Measurements from ENCODE around the gene TAS2R38. TPM values are rescaled to one million over a fixed set of nuclear protein-coding genes. Genes with fewer than 3 reads are reported as not detected.

Gene TAS2R38
- total RNA-seq, 2 experiments from 2014 or later, result not detected

GRCh38 chr7:141960687-141961422, 12.7 kb downstream of the TAS2R38 start:
- H3K36me3 Mint-ChIP-seq (ENCODE audit: low read depth), result no peaks in the 10 kb centered on the region
- ATAC-seq (no peak), DNase-seq (no peak)
- POLR2A ChIA-PET, result no interaction called here
- H3K27ac Mint-ChIP-seq, result no peak overlapping the region
- H3K27me3 Mint-ChIP-seq (ENCODE audit: low read depth), result no peaks in the 10 kb centered on the region
- no peaks in the 10 kb centered on the region for H3K4me1 Mint-ChIP-seq (ENCODE audit: low read depth)
- CTCF ChIA-PET, result no interaction called here
- H3K4me3 Mint-ChIP-seq, result no peak overlapping the region
- H3K9me3 Mint-ChIP-seq (ENCODE audit: insufficient read depth), result no peaks in the 10 kb centered on the region

GRCh38 chr7:141956084-141956483, 17.5 kb downstream of the TAS2R38 start:
- no peak overlapping the region for H3K27ac Mint-ChIP-seq

GRCh38 chr7:141954334-141954733, 19.2 kb downstream of the TAS2R38 start:
- Mint-ChIP-seq H3K27ac (no peak overlapping the region), H3K9me3 (ENCODE audit: insufficient read depth) (no peaks in the 10 kb centered on the region), H3K27me3 (ENCODE audit: low read depth) (no peaks in the 10 kb centered on the region), H3K4me1 (ENCODE audit: low read depth) (no peaks in the 10 kb centered on the region), H3K36me3 (ENCODE audit: low read depth) (no peaks in the 10 kb centered on the region), H3K4me3 (no peak overlapping the region)
- ATAC-seq, result no peak
- ChIA-PET POLR2A (no interaction called here), CTCF (no interaction called here)
- DNase-seq, result no peak

More at GRCh38 chr7:141956084-141956483, 17.5 kb downstream of the TAS2R38 start:
- no peak for DNase-seq
- ChIA-PET POLR2A (no interaction called here), CTCF (no interaction called here)
- H3K4me1 Mint-ChIP-seq (ENCODE audit: low read depth), result no peaks in the 10 kb centered on the region
- H3K27me3 Mint-ChIP-seq (ENCODE audit: low read depth), result no peaks in the 10 kb centered on the region
- no peak for ATAC-seq
- no peaks in the 10 kb centered on the region for H3K9me3 Mint-ChIP-seq (ENCODE audit: insufficient read depth)
- H3K4me3 Mint-ChIP-seq, result no peak overlapping the region
- H3K36me3 Mint-ChIP-seq (ENCODE audit: low read depth), result no peaks in the 10 kb centered on the region

- POLR2A ChIA-PET, result no interaction called here
- CTCF ChIA-PET, result no interaction called here
- DNase-seq, result no peak
Observed at GRCh38 chr7:141952461-141952860, 21.1 kb downstream of the TAS2R38 start.

GRCh38 chr7:141950806-141951205, 22.8 kb downstream of the TAS2R38 start:
- H3K27ac Mint-ChIP-seq, result no peak overlapping the region
- H3K27me3 Mint-ChIP-seq (ENCODE audit: low read depth), result no peaks in the 10 kb centered on the region
- no peaks in the 10 kb centered on the region for H3K36me3 Mint-ChIP-seq (ENCODE audit: low read depth)
- POLR2A ChIA-PET, result no interaction called here
- H3K4me1 Mint-ChIP-seq (ENCODE audit: low read depth), result no peaks in the 10 kb centered on the region
- CTCF ChIA-PET, result interaction anchor here (1.2 kb wide), 1 partner anchor 25 kb away, joined by 3 read pairs; no protein-coding TSS in a partner anchor
- H3K9me3 Mint-ChIP-seq (ENCODE audit: insufficient read depth), result no peaks in the 10 kb centered on the region
- no peak overlapping the region for H3K4me3 Mint-ChIP-seq
- DNase-seq (no peak), ATAC-seq (no peak)

More at GRCh38 chr7:141952461-141952860, 21.1 kb downstream of the TAS2R38 start:
- Mint-ChIP-seq H3K36me3 (ENCODE audit: low read depth) (no peaks in the 10 kb centered on the region), H3K4me1 (ENCODE audit: low read depth) (no peaks in the 10 kb centered on the region), H3K9me3 (ENCODE audit: insufficient read depth) (no peaks in the 10 kb centered on the region), H3K27me3 (ENCODE audit: low read depth) (no peaks in the 10 kb centered on the region), H3K4me3 (no peak overlapping the region), H3K27ac (no peak overlapping the region)
- no peak for ATAC-seq

GRCh38 chr7:141949911-141950310, 23.7 kb downstream of the TAS2R38 start:
- H3K27me3 Mint-ChIP-seq (ENCODE audit: low read depth), result no peaks in the 10 kb centered on the region
- no peak overlapping the region for H3K27ac Mint-ChIP-seq
- POLR2A ChIA-PET, result no interaction called here
- no peaks in the 10 kb centered on the region for H3K9me3 Mint-ChIP-seq (ENCODE audit: insufficient read depth)
- no peak overlapping the region for H3K4me3 Mint-ChIP-seq
- no peaks in the 10 kb centered on the region for H3K36me3 Mint-ChIP-seq (ENCODE audit: low read depth)
- CTCF ChIA-PET, result interaction anchor here (1.2 kb wide), 1 partner anchor 26 kb away, joined by 3 read pairs; no protein-coding TSS in a partner anchor
- DNase-seq, result no peak
- no peaks in the 10 kb centered on the region for H3K4me1 Mint-ChIP-seq (ENCODE audit: low read depth)
- no peak for ATAC-seq

- Mint-ChIP-seq H3K27me3 (ENCODE audit: low read depth) (no peaks in the 10 kb centered on the region), H3K4me3 (no peak overlapping the region), H3K27ac (no peak overlapping the region), H3K9me3 (ENCODE audit: insufficient read depth) (no peaks in the 10 kb centered on the region), H3K4me1 (ENCODE audit: low read depth) (no peaks in the 10 kb centered on the region), H3K36me3 (ENCODE audit: low read depth) (no peaks in the 10 kb centered on the region)
- CTCF ChIA-PET, result no interaction called here
- POLR2A ChIA-PET, result no interaction called here
- no peak for ATAC-seq
- DNase-seq, result no peak
Observed at GRCh38 chr7:141949451-141949850, 24.1 kb downstream of the TAS2R38 start.

- CTCF ChIA-PET, result no interaction called here
- no peak for ATAC-seq
- H3K4me1 Mint-ChIP-seq (ENCODE audit: low read depth), result no peaks in the 10 kb centered on the region
- H3K27ac Mint-ChIP-seq, result no peak overlapping the region
- no peak for DNase-seq
- H3K9me3 Mint-ChIP-seq (ENCODE audit: insufficient read depth), result no peaks in the 10 kb centered on the region
- no peaks in the 10 kb centered on the region for H3K36me3 Mint-ChIP-seq (ENCODE audit: low read depth)
- no peak overlapping the region for H3K4me3 Mint-ChIP-seq
- POLR2A ChIA-PET, result no interaction called here
- H3K27me3 Mint-ChIP-seq (ENCODE audit: low read depth), result no peaks in the 10 kb centered on the region
Observed at GRCh38 chr7:141949021-141949420, 24.6 kb downstream of the TAS2R38 start.

- no peak within 1 kb of the TSS for H3K27ac Mint-ChIP-seq
- H3K9me3 Mint-ChIP-seq (ENCODE audit: insufficient read depth), result peaks cover 2% of the 10 kb centered on the region
- H3K4me3 Mint-ChIP-seq, result no peak within 1 kb of the TSS
- DNase-seq (no peak), ATAC-seq (no peak)
- no peaks in the 10 kb centered on the region for H3K4me1 Mint-ChIP-seq (ENCODE audit: low read depth)
- CTCF ChIA-PET, result no interaction called here
- no peaks in the 10 kb centered on the region for H3K36me3 Mint-ChIP-seq (ENCODE audit: low read depth)
- POLR2A ChIA-PET, result no interaction called here
- H3K27me3 Mint-ChIP-seq (ENCODE audit: low read depth), result peaks cover 3% of the 10 kb centered on the region
Observed at GRCh38 chr7:141946796-141947195, 26.8 kb downstream of the TAS2R38 start, which contains the start of gene CLEC5A. Gene CLEC5A, minus strand, starts transcription at chr7:141946974. Its CDS starts 682 bp downstream, at chr7:141946292.

GRCh38 chr7:141945356-141945755, 28.2 kb downstream of the TAS2R38 start:
- Mint-ChIP-seq H3K27me3 (ENCODE audit: low read depth) (peaks cover 3% of the 10 kb centered on the region), H3K4me1 (ENCODE audit: low read depth) (no peaks in the 10 kb centered on the region), H3K27ac (no peak overlapping the region), H3K9me3 (ENCODE audit: insufficient read depth) (peaks cover 16% of the 10 kb centered on the region), H3K4me3 (no peak overlapping the region), H3K36me3 (ENCODE audit: low read depth) (no peaks in the 10 kb centered on the region)
- DNase-seq (no peak), ATAC-seq (no peak)
- CTCF ChIA-PET, result no interaction called here
- POLR2A ChIA-PET, result no interaction called here

GRCh38 chr7:141944811-141945210, 28.8 kb downstream of the TAS2R38 start:
- Mint-ChIP-seq H3K4me3 (no peak overlapping the region), H3K4me1 (ENCODE audit: low read depth) (no peaks in the 10 kb centered on the region), H3K9me3 (ENCODE audit: insufficient read depth) (peaks cover 21% of the 10 kb centered on the region), H3K36me3 (ENCODE audit: low read depth) (no peaks in the 10 kb centered on the region), H3K27me3 (ENCODE audit: low read depth) (peaks cover 3% of the 10 kb centered on the region), H3K27ac (no peak overlapping the region)
- CTCF ChIA-PET, result no interaction called here
- DNase-seq (no peak), ATAC-seq (no peak)
- POLR2A ChIA-PET, result no interaction called here

GRCh38 chr7:141943846-141944245, 29.7 kb downstream of the TAS2R38 start:
- ChIA-PET POLR2A (no interaction called here), CTCF (no interaction called here)
- no peak overlapping the region for H3K4me3 Mint-ChIP-seq
- H3K27me3 Mint-ChIP-seq (ENCODE audit: low read depth), result peaks cover 3% of the 10 kb centered on the region
- ATAC-seq (no peak), DNase-seq (no peak)
- H3K27ac Mint-ChIP-seq, result no peak overlapping the region
- no peaks in the 10 kb centered on the region for H3K36me3 Mint-ChIP-seq (ENCODE audit: low read depth)
- peaks cover 21% of the 10 kb centered on the region for H3K9me3 Mint-ChIP-seq (ENCODE audit: insufficient read depth)
- H3K4me1 Mint-ChIP-seq (ENCODE audit: low read depth), result no peaks in the 10 kb centered on the region

GRCh38 chr7:141941075-141941474, 32.5 kb downstream of the TAS2R38 start:
- POLR2A ChIA-PET, result no interaction called here
- DNase-seq, result no peak
- CTCF ChIA-PET, result no interaction called here
- Mint-ChIP-seq H3K4me1 (ENCODE audit: low read depth) (no peaks in the 10 kb centered on the region), H3K36me3 (ENCODE audit: low read depth) (no peaks in the 10 kb centered on the region), H3K4me3 (no peak overlapping the region), H3K27me3 (ENCODE audit: low read depth) (peaks cover 3% of the 10 kb centered on the region), H3K9me3 (ENCODE audit: insufficient read depth) (peaks cover 21% of the 10 kb centered on the region), H3K27ac (no peak overlapping the region)
- no peak for ATAC-seq
